ENCODE measurements around the gene SERPINC1. TPM values are rescaled to one million over a fixed set of nuclear protein-coding genes. Genes with fewer than 3 reads are reported as not detected.
"Not testable (repeated sequence)": the region's sequence is repeated elsewhere in the genome, so short reads cannot be mapped to it uniquely, and the experiment has no call there.

The SERPINC1 gene
- total RNA-seq, 2 donors from 2014 or later = not detected

GRCh38 chr1:173886746-173887611 lies 30.1 kb downstream of the SERPINC1 start:
- ATAC-seq (ENCODE audit: insufficient number of reproducible peaks, low FRiP score, low read depth) = no peak
- DNase-seq (ENCODE audit: low spot score) = no peak
- Histone ChIP-seq H3K36me3 (peaks cover 14% of the 10 kb centered on the region), H3K4me1 (ENCODE audit: control insufficient read depth in 1 of 2, low read depth in 2 of 2) (no peaks in the 10 kb centered on the region), H3K9me3 (no peaks in the 10 kb centered on the region), H3K27ac (no peak overlapping the region), H3K4me3 (no peak overlapping the region), H3K27me3 (replicated peaks; ENCODE audit: insufficient read depth) (no peaks in the 10 kb centered on the region)
- TF ChIP-seq CTCF (IDR thresholded peaks at IDR 0.05) = no peak

GRCh38 chr1:173884701-173885100 lies 32.4 kb downstream of the SERPINC1 start:
- no peaks in the 10 kb centered on the region for H3K4me1 ChIP-seq (ENCODE audit: control insufficient read depth in 1 of 2, low read depth in 2 of 2)
- H3K9me3 ChIP-seq = no peaks in the 10 kb centered on the region
- peaks cover 14% of the 10 kb centered on the region for H3K36me3 ChIP-seq
- DNase-seq (ENCODE audit: low spot score) (no peak), ATAC-seq (ENCODE audit: insufficient number of reproducible peaks, low FRiP score, low read depth) (no peak)
- TF ChIP-seq CTCF (IDR thresholded peaks at IDR 0.05) = no peak
- H3K27ac ChIP-seq = no peak overlapping the region
- no peaks in the 10 kb centered on the region for H3K27me3 ChIP-seq (replicated peaks; ENCODE audit: insufficient read depth)
- no peak overlapping the region for H3K4me3 ChIP-seq

- peaks cover 30% of the 10 kb centered on the region for H3K36me3 ChIP-seq
Observed at GRCh38 chr1:173881117-173881516, 36.0 kb downstream of the SERPINC1 start.

GRCh38 chr1:173878251-173878650 lies 38.9 kb downstream of the SERPINC1 start:
- DNase-seq (ENCODE audit: low spot score) (no peak), ATAC-seq (ENCODE audit: insufficient number of reproducible peaks, low FRiP score, low read depth) (no peak)
- TF ChIP-seq CTCF (IDR thresholded peaks at IDR 0.05) = no peak
- Histone ChIP-seq H3K27ac (no peak overlapping the region), H3K36me3 (peaks cover 36% of the 10 kb centered on the region), H3K9me3 (no peaks in the 10 kb centered on the region), H3K4me3 (no peak overlapping the region), H3K4me1 (ENCODE audit: control insufficient read depth in 1 of 2, low read depth in 2 of 2) (no peaks in the 10 kb centered on the region), H3K27me3 (replicated peaks; ENCODE audit: insufficient read depth) (no peaks in the 10 kb centered on the region)

More at GRCh38 chr1:173881117-173881516, 36.0 kb downstream of the SERPINC1 start:
- not testable (repeated sequence) for H3K27ac ChIP-seq; H3K4me1 ChIP-seq (ENCODE audit: control insufficient read depth in 1 of 2, low read depth in 2 of 2); H3K27me3 ChIP-seq (replicated peaks; ENCODE audit: insufficient read depth); ATAC-seq (ENCODE audit: insufficient number of reproducible peaks, low FRiP score, low read depth); H3K4me3 ChIP-seq; DNase-seq (ENCODE audit: low spot score); H3K9me3 ChIP-seq

GRCh38 chr1:173876732-173877131 lies 40.4 kb downstream of the SERPINC1 start:
- H3K9me3 ChIP-seq = no peaks in the 10 kb centered on the region
- no peaks in the 10 kb centered on the region for H3K27me3 ChIP-seq (replicated peaks; ENCODE audit: insufficient read depth)
- no peak for DNase-seq (ENCODE audit: low spot score)
- ATAC-seq (ENCODE audit: insufficient number of reproducible peaks, low FRiP score, low read depth) = no peak
- peaks cover 36% of the 10 kb centered on the region for H3K36me3 ChIP-seq
- H3K4me1 ChIP-seq (ENCODE audit: control insufficient read depth in 1 of 2, low read depth in 2 of 2) = no peaks in the 10 kb centered on the region
- no peak overlapping the region for H3K4me3 ChIP-seq
- no peak for TF ChIP-seq CTCF (IDR thresholded peaks at IDR 0.05)
- H3K27ac ChIP-seq = no peak overlapping the region
